GM12874 (cell line): ENCODE measurements around the gene DBX2.

Source experiments
- TF ChIP-seq, protein P1 (sequence below): IDR thresholded peaks from 2 replicates; pipeline ENCODE4 v1.5.1; 2011; ENCODE audit warnings: low read depth, mild to moderate bottlenecking, control low read depth, low read length, moderate library complexity; ENCODE audit not compliant: insufficient read depth

Gene DBX2

DNA sequence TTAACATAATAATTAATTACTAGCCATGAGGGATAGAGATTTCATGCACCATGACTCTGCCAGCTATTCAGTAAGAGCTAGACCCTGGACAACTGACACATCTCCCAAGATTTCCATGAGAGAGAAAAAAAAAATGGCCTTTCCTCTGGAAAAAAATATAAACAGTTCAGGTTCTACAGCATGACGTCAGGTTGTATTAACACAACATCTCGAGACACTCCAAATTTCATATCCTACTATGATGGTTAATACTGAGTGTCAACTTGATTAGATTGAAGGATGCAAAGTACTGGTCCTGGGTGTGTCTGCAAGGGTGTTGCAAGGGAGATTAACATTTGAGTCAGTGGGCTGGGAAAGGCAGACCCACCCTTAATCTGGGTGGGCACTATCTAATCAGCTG, 11.1 kb downstream of the DBX2 start:
- TF ChIP-seq, protein P1, sequence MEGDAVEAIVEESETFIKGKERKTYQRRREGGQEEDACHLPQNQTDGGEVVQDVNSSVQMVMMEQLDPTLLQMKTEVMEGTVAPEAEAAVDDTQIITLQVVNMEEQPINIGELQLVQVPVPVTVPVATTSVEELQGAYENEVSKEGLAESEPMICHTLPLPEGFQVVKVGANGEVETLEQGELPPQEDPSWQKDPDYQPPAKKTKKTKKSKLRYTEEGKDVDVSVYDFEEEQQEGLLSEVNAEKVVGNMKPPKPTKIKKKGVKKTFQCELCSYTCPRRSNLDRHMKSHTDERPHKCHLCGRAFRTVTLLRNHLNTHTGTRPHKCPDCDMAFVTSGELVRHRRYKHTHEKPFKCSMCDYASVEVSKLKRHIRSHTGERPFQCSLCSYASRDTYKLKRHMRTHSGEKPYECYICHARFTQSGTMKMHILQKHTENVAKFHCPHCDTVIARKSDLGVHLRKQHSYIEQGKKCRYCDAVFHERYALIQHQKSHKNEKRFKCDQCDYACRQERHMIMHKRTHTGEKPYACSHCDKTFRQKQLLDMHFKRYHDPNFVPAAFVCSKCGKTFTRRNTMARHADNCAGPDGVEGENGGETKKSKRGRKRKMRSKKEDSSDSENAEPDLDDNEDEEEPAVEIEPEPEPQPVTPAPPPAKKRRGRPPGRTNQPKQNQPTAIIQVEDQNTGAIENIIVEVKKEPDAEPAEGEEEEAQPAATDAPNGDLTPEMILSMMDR: no peak

DNA sequence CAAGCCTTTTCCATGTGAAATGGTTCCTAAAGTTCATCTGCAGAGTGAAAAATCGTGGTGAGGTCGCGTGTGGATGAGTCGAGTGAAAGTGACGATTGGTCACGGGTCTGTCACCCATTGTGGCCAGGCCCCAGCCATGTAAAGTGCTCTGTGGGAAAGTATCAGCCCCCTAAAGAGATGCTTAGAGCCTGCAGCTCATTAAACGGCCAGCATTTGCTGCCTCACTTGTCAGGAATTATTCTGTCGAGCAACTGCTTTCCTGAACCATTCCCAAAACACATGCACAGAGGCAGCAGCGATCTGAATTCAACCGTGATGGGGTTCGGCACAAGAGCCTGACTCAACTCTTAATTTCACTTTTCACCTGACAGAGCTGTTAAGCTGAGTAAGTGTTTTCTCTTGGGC, 16.0 kb downstream of the DBX2 start:
- TF ChIP-seq, protein P1: no peak

DNA sequence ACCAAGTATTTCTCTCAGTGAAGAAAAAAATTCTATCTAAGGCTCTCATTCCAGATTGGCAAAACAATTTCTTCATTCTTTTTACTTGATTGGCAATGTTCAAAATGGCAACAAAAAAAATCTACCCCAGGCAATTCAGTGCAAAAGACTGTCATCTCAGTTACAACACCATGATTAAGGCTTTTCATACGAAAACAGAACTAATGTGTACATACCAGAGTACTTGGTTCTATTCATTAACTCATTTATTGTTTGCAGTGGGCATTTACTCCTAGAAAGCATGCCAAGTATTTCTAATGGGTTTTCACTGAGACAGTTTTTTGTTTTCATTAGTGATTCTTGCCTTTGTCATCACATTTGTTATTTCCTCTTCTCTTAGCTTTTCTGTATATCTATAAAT, 33.0 kb downstream of the DBX2 start:
- TF ChIP-seq, protein P1: no peak

DNA sequence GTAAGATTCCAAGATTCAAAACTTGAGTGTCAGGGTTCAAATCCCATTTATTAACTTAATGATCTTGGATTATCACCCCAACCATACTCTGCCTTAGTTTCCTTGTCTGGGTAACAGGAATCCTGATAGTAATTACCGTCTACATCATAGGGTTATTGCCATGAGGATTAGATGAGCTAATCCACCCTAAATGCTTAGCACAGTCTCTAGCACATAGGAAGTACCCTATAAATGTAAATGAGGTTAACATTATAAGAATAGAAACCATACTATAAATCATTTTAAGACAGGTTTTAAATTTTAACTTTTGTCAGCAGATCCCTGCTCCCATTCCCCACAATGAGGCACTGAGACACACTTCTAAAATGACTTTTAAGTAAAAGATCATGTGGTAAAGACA, 36.5 kb downstream of the DBX2 start:
- TF ChIP-seq, protein P1: no peak

DNA sequence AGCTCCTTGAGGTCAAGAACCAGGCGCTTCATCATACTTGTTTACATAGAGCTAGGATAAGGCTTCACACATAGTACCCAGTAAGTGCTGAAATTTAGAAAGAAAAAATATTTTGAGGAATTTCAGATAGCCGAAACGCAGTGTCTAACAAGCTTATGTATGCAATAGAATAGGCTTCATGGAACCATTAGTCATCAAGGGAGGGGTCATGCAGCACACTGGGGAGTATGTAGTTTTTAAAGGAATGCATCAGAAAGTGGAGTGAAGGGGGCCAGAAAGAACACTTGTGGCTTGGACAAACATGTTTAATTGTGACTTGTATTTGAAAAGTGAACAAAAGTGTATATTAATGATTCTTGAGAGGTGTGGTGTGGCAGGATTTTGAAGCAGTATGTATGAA, 38.1 kb downstream of the DBX2 start:
- TF ChIP-seq, protein P1: no peak

DNA sequence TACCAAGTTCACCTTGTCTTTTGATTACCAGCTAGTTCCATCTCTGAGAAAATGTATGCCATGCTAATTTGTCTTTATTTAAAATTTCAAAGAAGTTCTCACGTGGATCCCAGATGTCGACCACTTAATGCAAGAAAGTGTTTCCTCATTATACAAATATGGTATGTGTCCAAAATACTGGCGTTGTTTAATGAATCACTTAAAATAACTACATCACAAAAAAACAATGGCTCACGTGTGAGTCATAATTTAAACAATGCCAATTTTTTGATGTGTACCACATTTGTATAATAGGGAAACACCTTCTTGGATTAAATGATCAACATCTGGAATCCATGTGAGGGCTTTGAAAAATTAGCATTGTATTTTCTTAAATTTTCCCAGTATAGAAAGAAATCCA, 40.8 kb downstream of the DBX2 start:
- TF ChIP-seq, protein P1: no peak

DNA sequence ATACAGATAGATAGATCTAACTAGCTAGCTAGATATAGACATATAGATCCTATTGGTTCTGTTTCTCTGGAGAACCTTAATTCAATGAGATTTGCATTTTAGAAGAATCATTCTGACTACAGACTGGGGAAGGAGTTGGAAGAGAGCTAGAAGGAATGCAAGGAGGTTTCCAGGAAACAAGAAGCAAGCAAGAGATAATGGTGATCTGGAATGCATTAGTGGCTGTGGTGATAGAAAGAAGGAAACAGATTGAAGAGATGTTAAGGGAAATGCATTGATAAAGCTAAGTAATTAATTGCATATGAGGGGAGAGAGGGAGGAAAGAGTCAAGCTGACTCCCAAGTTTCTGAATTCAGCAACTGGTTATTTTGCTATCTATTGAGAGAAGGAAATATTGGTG, 42.7 kb downstream of the DBX2 start:
- TF ChIP-seq, protein P1: no peak

DNA sequence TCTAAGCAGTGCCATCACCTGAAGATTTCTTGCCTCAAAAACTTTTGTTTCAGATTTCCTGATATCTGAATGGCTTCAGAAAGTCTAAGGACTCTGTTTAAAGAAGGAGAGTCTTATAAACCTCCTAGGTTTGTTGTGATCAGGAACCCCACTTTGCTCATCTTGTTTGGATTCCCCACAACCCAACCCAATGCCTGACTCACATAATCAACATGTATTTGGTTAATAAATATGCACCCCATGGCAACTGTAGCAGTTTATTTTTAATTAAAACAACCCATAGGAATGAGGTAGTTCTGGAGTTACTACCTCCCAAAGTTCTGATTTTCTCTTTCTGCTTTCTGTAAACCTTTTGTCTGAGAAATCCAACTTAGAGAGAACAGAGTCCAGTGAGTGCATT, 51.5 kb downstream of the DBX2 start:
- TF ChIP-seq, protein P1: no peak
